DOHH2 (cell line): Measurements from ENCODE around the gene CIT.

Experiments
- H3F3A ChIP-seq: fragments of 200-600 bp; sonication (generic), shearing (Covaris generic); 2 replicates; pipeline ENCODE4 v1.6.0; 2016; ENCODE audit warnings: antibody characterized with exemption, mild to moderate bottlenecking; ENCODE audit not compliant: control insufficient read depth, insufficient read depth
- H3K27ac ChIP-seq: fragments of 200-600 bp; sonication (generic); 2 replicates; pipeline ENCODE4 v1.5.1; 2014; ENCODE audit warnings: low read depth, mild to moderate bottlenecking, low read length, moderate library complexity
- H3K27me3 ChIP-seq: fragments of 200-600 bp; sonication (generic); 2 replicates; pipeline ENCODE4 v1.6.1; 2014; ENCODE audit warnings: mild to moderate bottlenecking, low read length, mixed read lengths; ENCODE audit not compliant: control insufficient read depth
- H3K36me3 ChIP-seq: fragments of 200-600 bp; sonication (generic); 2 replicates; pipeline ENCODE4 v1.6.1; 2014; ENCODE audit warnings: mild to moderate bottlenecking, low read length, moderate library complexity, mixed read lengths; ENCODE audit not compliant: control insufficient read depth
- H3K4me1 ChIP-seq: fragments of 200-600 bp; sonication (generic); 2 replicates; pipeline ENCODE4 v1.6.1; 2014; ENCODE audit warnings: mild to moderate bottlenecking, low read length, mixed read lengths; ENCODE audit not compliant: control insufficient read depth
- H3K4me2 ChIP-seq: fragments of 200-600 bp; sonication (generic); 2 replicates; pipeline ENCODE4 v1.6.0; 2014; ENCODE audit warnings: mild to moderate bottlenecking, low read length, moderate library complexity
- H3K4me3 ChIP-seq: fragments of 200-600 bp; sonication (generic); 2 replicates; pipeline ENCODE4 v1.5.1; 2014; ENCODE audit warnings: mild to moderate bottlenecking, low read length, mixed read lengths
- H3K79me2 ChIP-seq: fragments of 200-600 bp; sonication (generic); 2 replicates; pipeline ENCODE4 v1.6.1; 2014; ENCODE audit warnings: mild to moderate bottlenecking, low read length, mixed read lengths; ENCODE audit not compliant: control insufficient read depth
- H3K9me2 ChIP-seq: fragments of 200-600 bp; sonication (generic); replicated peaks from 2 replicates; pipeline ENCODE4 v1.6.1; 2014; ENCODE audit warnings: mild to moderate bottlenecking, low read length, mixed read lengths; ENCODE audit not compliant: control insufficient read depth
- H3K9me3 ChIP-seq: fragments of 200-600 bp; sonication (generic); 2 replicates; pipeline ENCODE4 v1.6.1; 2014; ENCODE audit warnings: antibody characterized with exemption, low read length, mixed read lengths; ENCODE audit not compliant: control insufficient read depth, insufficient read depth
- H4K20me1 ChIP-seq: fragments of 200-600 bp; sonication (generic); 2 replicates; pipeline ENCODE4 v1.6.0; 2014; ENCODE audit warnings: low read depth, mild to moderate bottlenecking, antibody characterized with exemption, low read length, moderate library complexity; ENCODE audit not compliant: control insufficient read depth, insufficient read depth
- EZH2phosphoT487 ChIP-seq: fragments of 200-600 bp; sonication (generic); IDR thresholded peaks from 2 replicates; pipeline ENCODE4 v1.6.1; 2017; ENCODE audit warnings: borderline replicate concordance, mild to moderate bottlenecking, antibody characterized with exemption, low read length, moderate library complexity, mixed read lengths
- TF ChIP-seq, protein P1 (sequence below): fragments of 200-600 bp; sonication (generic); IDR thresholded peaks from one replicate; pipeline ENCODE4 v1.5.1; 2014; ENCODE audit warnings: antibody characterized with exemption, mild to moderate bottlenecking, low read depth, low read length; ENCODE audit not compliant: poor library complexity, severe bottlenecking

Gene CIT

DNA sequence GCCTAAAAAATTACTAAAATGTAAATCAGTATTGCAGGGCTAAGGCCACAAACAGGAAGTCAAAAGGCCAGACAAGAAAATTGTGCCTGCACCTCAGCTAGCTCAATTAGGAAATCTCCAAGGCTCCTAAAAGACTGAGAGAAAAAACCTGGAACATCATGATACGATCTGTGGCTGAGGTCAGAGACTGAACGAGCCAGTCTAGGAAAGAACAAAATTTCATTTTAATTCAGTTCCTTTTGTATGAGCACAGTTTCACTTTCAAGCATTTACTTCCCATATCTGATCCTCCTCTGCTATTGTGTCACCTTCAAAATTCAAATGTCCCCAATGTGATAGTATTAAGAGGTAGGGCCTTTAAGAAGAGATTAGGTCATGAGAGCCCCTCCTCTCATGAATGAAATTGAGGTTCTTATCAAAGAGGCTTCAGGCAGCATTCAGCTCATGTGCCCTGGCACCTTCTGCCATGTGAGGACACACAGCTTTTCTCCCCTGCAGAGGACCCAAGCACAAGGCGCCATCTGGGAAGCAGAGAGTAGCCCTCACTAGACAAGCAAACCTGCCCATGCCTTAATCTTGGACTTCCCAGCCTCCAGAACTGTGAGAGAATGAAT lies 194.4 kb downstream of the CIT start:
- Histone ChIP-seq H3K4me2 (peak overlapping the region; percentile 64), H3K27ac (peak overlapping the region; percentile 81), H4K20me1 (no peaks in the 10 kb centered on the region), H3K36me3 (peaks cover 77% of the 10 kb centered on the region), H3K27me3 (no peaks in the 10 kb centered on the region), H3K4me1 (peaks cover 34% of the 10 kb centered on the region), H3K9me3 (no peaks in the 10 kb centered on the region), H3K9me2 (no peaks in the 10 kb centered on the region), H3K4me3 (peak overlapping the region; percentile 41), H3K79me2 (no peaks in the 10 kb centered on the region), H3F3A (peaks cover 18% of the 10 kb centered on the region)
- TF ChIP-seq, protein P1, sequence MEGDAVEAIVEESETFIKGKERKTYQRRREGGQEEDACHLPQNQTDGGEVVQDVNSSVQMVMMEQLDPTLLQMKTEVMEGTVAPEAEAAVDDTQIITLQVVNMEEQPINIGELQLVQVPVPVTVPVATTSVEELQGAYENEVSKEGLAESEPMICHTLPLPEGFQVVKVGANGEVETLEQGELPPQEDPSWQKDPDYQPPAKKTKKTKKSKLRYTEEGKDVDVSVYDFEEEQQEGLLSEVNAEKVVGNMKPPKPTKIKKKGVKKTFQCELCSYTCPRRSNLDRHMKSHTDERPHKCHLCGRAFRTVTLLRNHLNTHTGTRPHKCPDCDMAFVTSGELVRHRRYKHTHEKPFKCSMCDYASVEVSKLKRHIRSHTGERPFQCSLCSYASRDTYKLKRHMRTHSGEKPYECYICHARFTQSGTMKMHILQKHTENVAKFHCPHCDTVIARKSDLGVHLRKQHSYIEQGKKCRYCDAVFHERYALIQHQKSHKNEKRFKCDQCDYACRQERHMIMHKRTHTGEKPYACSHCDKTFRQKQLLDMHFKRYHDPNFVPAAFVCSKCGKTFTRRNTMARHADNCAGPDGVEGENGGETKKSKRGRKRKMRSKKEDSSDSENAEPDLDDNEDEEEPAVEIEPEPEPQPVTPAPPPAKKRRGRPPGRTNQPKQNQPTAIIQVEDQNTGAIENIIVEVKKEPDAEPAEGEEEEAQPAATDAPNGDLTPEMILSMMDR: no peak
- no peak for TF ChIP-seq EZH2phosphoT487

DNA sequence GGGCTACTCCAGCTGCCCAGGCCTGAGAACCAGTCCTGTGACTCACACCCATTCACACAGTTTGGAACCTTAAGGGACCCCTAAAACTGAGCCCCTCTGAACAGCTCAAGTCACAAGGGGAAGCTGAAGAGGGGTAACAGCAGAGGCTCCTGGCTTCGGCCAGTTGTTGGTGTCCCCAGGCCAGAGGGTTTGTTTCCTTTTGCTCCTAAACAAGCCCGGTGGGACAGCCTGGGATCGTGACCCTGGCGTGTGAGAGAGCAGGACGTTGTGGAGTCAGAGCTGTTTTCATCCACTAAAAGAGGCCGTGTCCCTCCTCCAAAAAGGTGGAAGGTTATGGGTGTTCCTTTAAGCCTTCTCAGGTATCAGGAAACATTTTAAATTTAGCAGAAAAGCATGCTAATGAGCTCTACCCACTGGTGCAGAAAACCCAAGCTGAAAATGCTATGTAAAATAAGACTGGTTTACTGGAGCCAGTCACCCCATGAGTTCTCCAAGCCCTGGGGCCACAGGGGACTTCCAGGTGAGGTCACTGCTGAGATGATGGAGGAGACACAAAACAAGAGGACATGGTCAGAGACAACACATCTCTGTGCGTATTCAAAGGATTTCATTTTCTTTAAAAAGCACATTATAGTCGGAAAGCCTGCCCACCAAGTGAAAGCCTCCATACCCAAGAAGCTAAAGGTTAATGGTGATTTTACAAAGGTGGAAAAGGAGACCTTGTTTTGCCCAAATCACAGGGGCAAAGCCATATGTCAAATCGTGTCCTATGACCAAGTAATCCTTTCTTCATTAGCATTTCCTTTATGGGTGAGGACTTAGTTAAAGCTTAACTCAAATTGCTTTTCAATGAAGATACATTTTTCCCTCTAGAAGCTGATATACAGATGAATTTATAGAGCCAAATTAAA lies 195.1 kb downstream of the CIT start:
- no peaks in the 10 kb centered on the region for H4K20me1 ChIP-seq
- no peaks in the 10 kb centered on the region for H3K27me3 ChIP-seq
- peaks cover 76% of the 10 kb centered on the region for H3K36me3 ChIP-seq
- H3K4me1 ChIP-seq: peaks cover 34% of the 10 kb centered on the region
- H3K79me2 ChIP-seq: no peaks in the 10 kb centered on the region
- TF ChIP-seq EZH2phosphoT487: no peak
- TF ChIP-seq, protein P1: no peak
- peak overlapping the region; percentile 64 for H3K4me2 ChIP-seq
- H3K4me3 ChIP-seq: peak overlapping the region; percentile 41
- peaks cover 18% of the 10 kb centered on the region for H3F3A ChIP-seq
- H3K9me3 ChIP-seq: no peaks in the 10 kb centered on the region
- peak overlapping the region; percentile 81 for H3K27ac ChIP-seq
- H3K9me2 ChIP-seq: no peaks in the 10 kb centered on the region

DNA sequence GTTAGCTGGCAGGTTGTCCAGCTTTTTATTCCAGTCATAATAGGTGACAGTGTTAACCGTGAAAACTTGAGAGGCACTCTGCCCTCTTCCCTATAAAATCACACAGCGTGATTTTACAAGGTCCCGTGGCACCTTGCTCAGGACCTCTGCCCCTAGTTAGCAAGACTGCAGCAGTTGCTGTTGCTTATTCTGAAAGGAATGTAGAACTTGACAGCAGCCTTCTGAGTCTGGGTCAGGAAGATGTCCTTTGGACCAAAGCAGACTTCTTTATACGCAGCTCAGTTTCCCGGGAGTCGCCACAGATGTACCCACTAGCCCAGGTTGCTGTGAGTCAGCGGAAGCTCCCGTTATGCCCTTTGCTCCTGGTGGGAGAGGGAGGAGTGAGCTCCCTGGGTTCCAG lies 196.0 kb downstream of the CIT start:
- Histone ChIP-seq H3K4me3 (peak overlapping the region; percentile 41; the same call in 1 of the 2 replicates), H3K4me2 (peak overlapping the region; percentile 64; the same call in 1 of the 2 replicates), H4K20me1 (no peaks in the 10 kb centered on the region), H3K9me3 (no peaks in the 10 kb centered on the region), H3K36me3 (peaks cover 78% of the 10 kb centered on the region), H3K4me1 (peaks cover 34% of the 10 kb centered on the region), H3K27ac (no peak overlapping the region; the same call in 1 of the 2 replicates), H3F3A (peaks cover 18% of the 10 kb centered on the region), H3K79me2 (no peaks in the 10 kb centered on the region), H3K27me3 (no peaks in the 10 kb centered on the region), H3K9me2 (no peaks in the 10 kb centered on the region)
- TF ChIP-seq, protein P1: no peak
- no peak for TF ChIP-seq EZH2phosphoT487
